Activated T-cell treated with anti-CD3 and anti-CD28 coated beads, Interleukin-2, amount 50 U/mL, for 4 hours (primary cell): ENCODE measurements around the gene THRA. TPM values are rescaled to one million over a fixed set of nuclear protein-coding genes. Genes with fewer than 3 reads are reported as not detected.
A peak's percentile ranks its signal among the peaks of the same experiment; 100 is the strongest.

ENCODE experiments used
- ATAC-seq, 2 donors: fragments of 200-7000 bp; cut with Tn5 transposase; one replicate each; pipeline ENCODE4 v1.10.0; 2021
- DNase-seq: peaks from one replicate; pipeline ENCODE4 v3.0.0-alpha.2; 2020
- H3K27me3 Mint-ChIP-seq: one replicate; pipeline ENCODE4 v1.8.0; 2021; ENCODE audit warnings: low read depth, mixed read lengths
- H3K36me3 Mint-ChIP-seq: one replicate; pipeline ENCODE4 v1.8.0; 2022; ENCODE audit warnings: mixed read lengths; ENCODE audit not compliant: insufficient read depth
- H3K4me1 Mint-ChIP-seq: one replicate; pipeline ENCODE4 v1.8.0; 2021; ENCODE audit warnings: low read depth, mixed read lengths
- H3K4me3 Mint-ChIP-seq: one replicate; pipeline ENCODE4 v1.8.0; 2021; ENCODE audit warnings: mild to moderate bottlenecking, moderate library complexity, mixed read lengths
- H3K9me3 Mint-ChIP-seq: one replicate; pipeline ENCODE4 v1.8.0; 2021; ENCODE audit warnings: mixed read lengths
- total RNA-seq, 3 donors: library from RNA; stranded (reverse); gene quantifications; one replicate each; pipeline ENCODE4 v1.2.1, GENCODE V29; 2021

The THRA gene, protein sequence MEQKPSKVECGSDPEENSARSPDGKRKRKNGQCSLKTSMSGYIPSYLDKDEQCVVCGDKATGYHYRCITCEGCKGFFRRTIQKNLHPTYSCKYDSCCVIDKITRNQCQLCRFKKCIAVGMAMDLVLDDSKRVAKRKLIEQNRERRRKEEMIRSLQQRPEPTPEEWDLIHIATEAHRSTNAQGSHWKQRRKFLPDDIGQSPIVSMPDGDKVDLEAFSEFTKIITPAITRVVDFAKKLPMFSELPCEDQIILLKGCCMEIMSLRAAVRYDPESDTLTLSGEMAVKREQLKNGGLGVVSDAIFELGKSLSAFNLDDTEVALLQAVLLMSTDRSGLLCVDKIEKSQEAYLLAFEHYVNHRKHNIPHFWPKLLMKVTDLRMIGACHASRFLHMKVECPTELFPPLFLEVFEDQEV
- total RNA-seq, result 10 to 100 TPM in 2 of 3 donors, 1 to 10 TPM in 1; 6.6 to 12.4 (median 10.3) TPM

GRCh38 chr17:40062329-40063186, at the start of gene THRA:
TSS of gene THRA (plus strand) at chr17:40062965. CDS start at chr17:40074489, 11,524 bp downstream.
- no peaks in the 10 kb centered on the region for H3K9me3 Mint-ChIP-seq
- peak; percentile 85 to 86 for ATAC-seq
- H3K4me3 Mint-ChIP-seq, result peak within 1 kb of the TSS; percentile 85
- H3K36me3 Mint-ChIP-seq, result no peaks in the 10 kb centered on the region
- H3K4me1 Mint-ChIP-seq, result peaks cover 45% of the 10 kb centered on the region
- peaks cover 2% of the 10 kb centered on the region for H3K27me3 Mint-ChIP-seq
- peak; percentile 59 for DNase-seq

- Mint-ChIP-seq H3K4me3 (no peak overlapping the region), H3K4me1 (peaks cover 11% of the 10 kb centered on the region), H3K9me3 (no peaks in the 10 kb centered on the region), H3K27me3 (no peaks in the 10 kb centered on the region), H3K36me3 (peaks cover 4% of the 10 kb centered on the region)
- DNase-seq, result no peak
- no peak for ATAC-seq
Measured at GRCh38 chr17:40014375-40014980, 48.3 kb upstream of the THRA start.

DNA sequence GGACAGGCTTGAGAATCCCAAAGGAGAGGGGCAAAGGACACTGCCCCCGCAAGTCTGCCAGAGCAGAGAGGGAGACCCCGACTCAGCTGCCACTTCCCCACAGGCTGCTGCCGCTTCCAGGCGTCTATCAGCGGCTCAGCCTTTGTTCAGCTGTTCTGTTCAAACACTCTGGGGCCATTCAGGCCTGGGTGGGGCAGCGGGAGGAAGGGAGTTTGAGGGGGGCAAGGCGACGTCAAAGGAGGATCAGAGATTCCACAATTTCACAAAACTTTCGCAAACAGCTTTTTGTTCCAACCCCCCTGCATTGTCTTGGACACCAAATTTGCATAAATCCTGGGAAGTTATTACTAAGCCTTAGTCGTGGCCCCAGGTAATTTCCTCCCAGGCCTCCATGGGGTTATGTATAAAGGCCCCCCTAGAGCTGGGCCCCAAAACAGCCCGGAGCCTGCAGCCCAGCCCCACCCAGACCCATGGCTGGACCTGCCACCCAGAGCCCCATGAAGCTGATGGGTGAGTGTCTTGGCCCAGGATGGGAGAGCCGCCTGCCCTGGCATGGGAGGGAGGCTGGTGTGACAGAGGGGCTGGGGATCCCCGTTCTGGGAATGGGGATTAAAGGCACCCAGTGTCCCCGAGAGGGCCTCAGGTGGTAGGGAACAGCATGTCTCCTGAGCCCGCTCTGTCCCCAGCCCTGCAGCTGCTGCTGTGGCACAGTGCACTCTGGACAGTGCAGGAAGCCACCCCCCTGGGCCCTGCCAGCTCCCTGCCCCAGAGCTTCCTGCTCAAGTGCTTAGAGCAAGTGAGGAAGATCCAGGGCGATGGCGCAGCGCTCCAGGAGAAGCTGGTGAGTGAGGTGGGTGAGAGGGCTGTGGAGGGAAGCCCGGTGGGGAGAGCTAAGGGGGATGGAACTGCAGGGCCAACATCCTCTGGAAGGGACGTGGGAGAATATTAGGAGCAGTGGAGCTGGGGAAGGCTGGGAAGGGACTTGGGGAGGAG, 47.5 kb upstream of the THRA start, which contains the start of gene CSF3:
Gene CSF3 (plus strand): TSS at position 436 of the 993 bp plus-strand sequence. CDS start 35 bp downstream, at position 471.
- peaks cover 7% of the 10 kb centered on the region for H3K4me1 Mint-ChIP-seq
- DNase-seq (no peak), ATAC-seq (no peak)
- H3K4me3 Mint-ChIP-seq, result no peak within 1 kb of the TSS
- no peaks in the 10 kb centered on the region for H3K27me3 Mint-ChIP-seq
- H3K9me3 Mint-ChIP-seq, result no peaks in the 10 kb centered on the region
- peaks cover 4% of the 10 kb centered on the region for H3K36me3 Mint-ChIP-seq

DNA sequence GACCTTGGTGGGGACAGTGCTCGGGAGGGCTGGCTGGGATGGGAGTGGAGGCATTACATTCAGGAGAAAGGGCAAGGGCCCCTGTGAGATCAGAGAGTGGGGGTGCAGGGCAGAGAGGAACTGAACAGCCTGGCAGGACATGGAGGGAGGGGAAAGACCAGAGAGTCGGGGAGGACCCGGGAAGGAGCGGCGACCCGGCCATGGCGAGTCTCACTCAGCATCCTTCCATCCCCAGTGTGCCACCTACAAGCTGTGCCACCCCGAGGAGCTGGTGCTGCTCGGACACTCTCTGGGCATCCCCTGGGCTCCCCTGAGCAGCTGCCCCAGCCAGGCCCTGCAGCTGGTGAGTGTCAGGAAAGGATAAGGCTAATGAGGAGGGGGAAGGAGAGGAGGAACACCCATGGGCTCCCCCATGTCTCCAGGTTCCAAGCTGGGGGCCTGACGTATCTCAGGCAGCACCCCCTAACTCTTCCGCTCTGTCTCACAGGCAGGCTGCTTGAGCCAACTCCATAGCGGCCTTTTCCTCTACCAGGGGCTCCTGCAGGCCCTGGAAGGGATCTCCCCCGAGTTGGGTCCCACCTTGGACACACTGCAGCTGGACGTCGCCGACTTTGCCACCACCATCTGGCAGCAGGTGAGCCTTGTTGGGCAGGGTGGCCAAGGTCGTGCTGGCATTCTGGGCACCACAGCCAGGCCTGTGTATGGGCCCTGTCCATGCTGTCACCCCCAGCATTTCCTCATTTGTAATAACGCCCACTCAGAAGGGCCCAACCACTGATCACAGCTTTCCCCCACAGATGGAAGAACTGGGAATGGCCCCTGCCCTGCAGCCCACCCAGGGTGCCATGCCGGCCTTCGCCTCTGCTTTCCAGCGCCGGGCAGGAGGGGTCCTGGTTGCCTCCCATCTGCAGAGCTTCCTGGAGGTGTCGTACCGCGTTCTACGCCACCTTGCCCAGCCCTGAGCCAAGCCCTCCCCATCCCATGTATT, 46.5 kb upstream of the THRA start:
- no peak for DNase-seq
- Mint-ChIP-seq H3K4me3 (no peak overlapping the region), H3K9me3 (no peaks in the 10 kb centered on the region), H3K27me3 (no peaks in the 10 kb centered on the region), H3K4me1 (peaks cover 5% of the 10 kb centered on the region), H3K36me3 (peaks cover 6% of the 10 kb centered on the region)
- no peak for ATAC-seq

GRCh38 chr17:40017422-40018080, 45.2 kb upstream of the THRA start:
- Mint-ChIP-seq H3K4me3 (no peak overlapping the region), H3K4me1 (peaks cover 5% of the 10 kb centered on the region), H3K36me3 (peaks cover 10% of the 10 kb centered on the region), H3K27me3 (no peaks in the 10 kb centered on the region), H3K9me3 (no peaks in the 10 kb centered on the region)
- ATAC-seq (no peak), DNase-seq (no peak)

DNA sequence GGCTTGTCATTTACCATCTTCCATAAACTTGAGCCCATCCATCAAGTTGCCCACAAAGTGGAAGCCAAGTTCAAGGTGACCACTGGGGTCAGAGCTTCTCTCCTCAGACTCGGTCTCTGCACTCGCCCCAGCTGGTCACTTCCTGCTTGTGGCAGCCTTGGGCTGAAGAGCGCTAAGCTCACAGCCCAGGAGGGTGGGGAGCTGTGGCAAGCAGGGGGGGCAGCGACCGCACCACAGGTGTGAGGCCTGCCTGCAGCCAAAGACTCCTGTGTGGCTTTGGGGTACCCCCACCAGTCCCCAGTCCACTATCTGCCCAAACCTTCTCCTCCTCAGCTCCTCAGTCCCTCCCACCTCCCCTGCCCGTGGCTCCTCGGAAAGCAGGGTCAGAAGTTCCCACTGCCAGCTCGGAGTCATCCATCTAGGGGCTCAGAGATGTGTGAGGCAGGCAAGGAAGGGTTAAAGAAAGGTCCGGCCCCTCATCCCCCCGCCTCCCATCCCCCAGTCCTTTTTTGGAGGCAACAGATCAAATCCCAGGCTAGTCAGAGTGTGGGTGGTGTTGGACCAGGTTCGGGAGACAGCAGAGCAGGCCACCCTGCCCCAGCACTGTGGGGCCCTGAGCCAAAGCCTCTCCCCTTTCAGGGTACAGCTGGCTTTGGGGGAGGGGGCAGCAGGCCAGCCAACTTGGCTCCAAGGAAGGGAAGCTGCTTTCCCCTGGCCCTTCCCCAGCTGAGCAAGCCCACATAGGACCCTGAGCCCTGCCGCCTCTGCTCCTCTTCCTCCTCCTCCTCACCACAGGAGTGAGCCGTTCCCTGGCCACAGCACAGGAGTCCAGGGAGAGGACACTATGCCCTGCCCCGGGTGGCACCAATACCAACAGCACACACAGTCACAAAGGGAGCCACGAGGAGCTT, 44.3 kb upstream of the THRA start:
- no peaks in the 10 kb centered on the region for H3K27me3 Mint-ChIP-seq
- no peaks in the 10 kb centered on the region for H3K9me3 Mint-ChIP-seq
- no peak for ATAC-seq
- no peak for DNase-seq
- no peak overlapping the region for H3K4me3 Mint-ChIP-seq
- H3K36me3 Mint-ChIP-seq, result peaks cover 10% of the 10 kb centered on the region
- peaks cover 5% of the 10 kb centered on the region for H3K4me1 Mint-ChIP-seq

DNA sequence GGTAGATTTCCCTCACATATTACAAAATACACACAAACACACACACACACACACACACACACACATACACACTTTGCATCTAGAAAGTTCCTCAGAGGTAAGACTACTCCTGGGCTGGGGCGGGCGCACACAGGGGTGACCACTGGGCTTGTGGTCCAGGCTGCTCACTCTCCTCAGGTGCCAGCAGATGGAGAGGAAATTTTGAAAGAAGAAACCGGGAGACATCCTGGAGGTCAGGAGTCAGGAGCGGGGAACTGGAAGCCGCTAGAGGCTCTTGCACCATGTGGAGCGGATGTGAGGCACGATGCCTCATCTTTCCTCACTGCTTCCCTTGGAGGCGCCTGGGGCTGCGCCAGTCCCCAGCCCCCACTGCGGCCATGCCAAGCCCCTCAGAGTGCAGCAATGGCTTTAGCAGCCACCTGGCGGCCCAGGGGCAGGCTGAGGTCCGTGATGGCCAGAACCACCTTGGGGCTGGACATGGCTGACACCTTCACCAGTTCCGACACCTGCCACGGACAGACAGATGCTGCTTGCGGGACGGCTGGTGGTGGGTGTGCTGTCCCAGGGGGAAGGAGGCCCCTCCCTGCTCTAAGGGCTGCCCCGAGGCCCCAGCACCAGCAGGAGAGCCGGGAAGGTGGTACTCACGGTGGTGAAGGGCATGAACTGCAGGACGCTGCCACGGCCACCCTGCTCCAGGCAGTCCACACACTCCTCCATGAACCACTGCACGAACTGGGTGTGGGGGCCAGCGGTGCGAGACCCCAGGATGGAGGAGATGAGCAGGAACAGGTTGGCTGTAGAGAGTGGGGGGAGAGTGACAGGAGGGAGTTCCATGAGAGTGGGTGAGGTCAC, 43.4 kb upstream of the THRA start:
- ATAC-seq, result no peak
- no peaks in the 10 kb centered on the region for H3K9me3 Mint-ChIP-seq
- no peak for DNase-seq
- H3K4me3 Mint-ChIP-seq, result no peak overlapping the region
- no peaks in the 10 kb centered on the region for H3K27me3 Mint-ChIP-seq
- H3K36me3 Mint-ChIP-seq, result peaks cover 10% of the 10 kb centered on the region
- no peaks in the 10 kb centered on the region for H3K4me1 Mint-ChIP-seq

DNA sequence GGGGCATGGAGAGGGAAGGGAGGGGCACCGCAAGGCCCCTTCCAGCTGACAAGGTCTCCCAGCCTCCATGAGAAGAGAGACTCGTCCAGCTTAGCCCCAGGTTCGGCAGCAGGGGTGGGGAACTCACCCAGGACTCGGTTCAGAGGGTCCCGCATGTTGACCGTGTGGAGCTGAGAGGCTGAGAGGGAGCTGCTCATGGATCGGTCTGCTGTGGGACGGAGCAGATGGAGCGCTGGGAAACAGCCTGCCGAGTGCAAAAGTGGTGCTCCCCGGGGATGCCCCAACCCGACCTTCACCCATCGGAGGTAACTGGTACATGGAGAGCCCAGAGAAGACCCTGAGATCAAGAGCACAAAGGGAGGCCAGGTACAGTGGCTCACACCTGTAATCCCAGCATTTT, 42.6 kb upstream of the THRA start:
- Mint-ChIP-seq H3K4me3 (no peak overlapping the region), H3K27me3 (no peaks in the 10 kb centered on the region), H3K9me3 (no peaks in the 10 kb centered on the region), H3K36me3 (peaks cover 10% of the 10 kb centered on the region), H3K4me1 (peaks cover under 1% of the 10 kb centered on the region)
- no peak for DNase-seq
- ATAC-seq, result no peak

DNA sequence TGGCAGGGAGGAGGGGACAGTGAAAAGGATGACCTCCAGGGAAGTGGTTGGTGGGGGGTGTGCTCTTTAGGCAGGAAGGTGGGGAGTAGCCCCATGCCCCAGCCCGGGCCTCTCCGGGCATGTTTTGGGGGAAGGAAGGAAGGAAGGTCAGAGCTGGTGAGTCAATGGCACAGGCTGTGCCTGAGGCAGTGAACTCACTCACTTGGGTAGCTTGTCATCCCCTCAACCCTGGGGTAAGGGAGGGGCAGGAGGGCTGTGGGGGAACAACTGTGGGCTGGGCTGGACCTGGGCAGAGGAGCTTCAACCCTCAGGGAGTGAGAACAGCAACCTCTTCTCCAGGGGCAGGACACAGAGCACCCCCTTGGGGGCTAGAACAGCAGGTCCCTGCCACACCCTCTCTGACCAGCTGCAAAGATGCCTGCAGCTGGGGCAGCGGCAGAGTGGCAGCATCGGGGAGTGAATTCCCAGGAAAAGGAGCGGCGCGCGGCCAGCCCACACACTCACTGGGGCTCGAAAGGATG, 41.3 kb upstream of the THRA start:
- Mint-ChIP-seq H3K27me3 (no peaks in the 10 kb centered on the region), H3K9me3 (no peaks in the 10 kb centered on the region), H3K4me1 (peaks cover 14% of the 10 kb centered on the region), H3K4me3 (no peak overlapping the region), H3K36me3 (peaks cover 20% of the 10 kb centered on the region)
- DNase-seq (no peak), ATAC-seq (no peak)

GRCh38 chr17:40022497-40022896, 40.3 kb upstream of the THRA start:
- ATAC-seq (no peak), DNase-seq (no peak)
- Mint-ChIP-seq H3K9me3 (no peaks in the 10 kb centered on the region), H3K36me3 (peaks cover 20% of the 10 kb centered on the region), H3K27me3 (no peaks in the 10 kb centered on the region), H3K4me3 (no peak overlapping the region), H3K4me1 (peaks cover 20% of the 10 kb centered on the region)
